Transverse colon (tissue), 4 donors: ENCODE data around the gene LRP4.

Experiments used
- EP300 ChIP-seq: sonication (generic); formaldehyde crosslinking; IDR thresholded peaks from one replicate; pipeline ENCODE4 v1.6.1; 2017; ENCODE audit warnings: antibody characterized with exemption, low read depth
- POLR2A ChIP-seq: fragments of 450-650 bp; IDR thresholded peaks from one replicate; pipeline ENCODE4 v1.6.1; 2016; ENCODE audit warnings: antibody characterized with exemption, mild to moderate bottlenecking, moderate library complexity
- POLR2AphosphoS5 ChIP-seq, 3 donors: sonication (generic); formaldehyde crosslinking; IDR thresholded peaks; one replicate each; pipeline ENCODE4 v1.6.1; 2016; ENCODE audit warnings: antibody characterized with exemption in 3 of 3
- TF ChIP-seq, protein P1 (sequence below), 5 experiments: fragments of 200-600 bp in 3 of 5; fragments of 450-650 bp in 2 of 5; sonication (generic) in 3 of 5; IDR thresholded peaks; 1 replicate in 2 of 5; 2 replicates in 3 of 5; pipeline ENCODE4 v1.5.1; 2016 to 2017; ENCODE audit warnings: antibody characterized with exemption in 5 of 5, inconsistent platforms in 3 of 5, mild to moderate bottlenecking in 2 of 5, moderate library complexity in 1 of 5

DNA sequence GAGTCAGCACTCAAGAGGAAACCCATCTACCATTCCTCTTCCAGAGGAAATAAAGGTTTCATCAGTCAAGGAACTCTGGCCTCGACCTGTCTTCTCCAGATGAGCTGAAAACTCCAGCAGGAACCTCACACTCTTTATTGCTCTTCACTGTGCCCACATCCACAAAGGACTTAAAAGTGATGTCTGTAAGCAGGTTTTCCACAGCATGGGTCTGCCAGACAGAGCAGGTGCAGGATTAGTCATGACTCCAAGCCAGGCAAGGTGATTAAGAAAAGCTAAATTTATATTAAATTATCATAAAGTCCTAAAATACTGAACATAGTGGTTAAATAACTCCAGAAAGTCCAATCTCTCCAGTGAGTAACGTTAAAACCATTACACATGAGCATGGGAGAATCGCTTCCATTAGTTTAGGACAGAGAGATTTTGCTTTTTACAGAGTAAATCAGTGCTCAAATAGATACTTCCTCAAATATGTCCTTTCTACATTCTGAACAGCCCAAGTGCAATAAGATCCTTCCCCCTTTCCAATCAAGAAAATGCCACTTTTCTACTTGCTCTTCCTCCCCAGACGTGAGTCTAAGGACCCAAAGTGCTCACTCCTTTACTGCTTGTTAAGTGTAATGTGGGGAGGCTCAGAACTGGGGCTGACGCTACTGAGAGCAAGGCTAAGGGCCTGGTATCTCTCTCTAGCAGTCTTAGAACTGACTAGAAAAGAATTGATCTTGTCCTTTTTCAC lies 61.6 kb downstream of the LRP4 start:
- TF ChIP-seq, protein P1, sequence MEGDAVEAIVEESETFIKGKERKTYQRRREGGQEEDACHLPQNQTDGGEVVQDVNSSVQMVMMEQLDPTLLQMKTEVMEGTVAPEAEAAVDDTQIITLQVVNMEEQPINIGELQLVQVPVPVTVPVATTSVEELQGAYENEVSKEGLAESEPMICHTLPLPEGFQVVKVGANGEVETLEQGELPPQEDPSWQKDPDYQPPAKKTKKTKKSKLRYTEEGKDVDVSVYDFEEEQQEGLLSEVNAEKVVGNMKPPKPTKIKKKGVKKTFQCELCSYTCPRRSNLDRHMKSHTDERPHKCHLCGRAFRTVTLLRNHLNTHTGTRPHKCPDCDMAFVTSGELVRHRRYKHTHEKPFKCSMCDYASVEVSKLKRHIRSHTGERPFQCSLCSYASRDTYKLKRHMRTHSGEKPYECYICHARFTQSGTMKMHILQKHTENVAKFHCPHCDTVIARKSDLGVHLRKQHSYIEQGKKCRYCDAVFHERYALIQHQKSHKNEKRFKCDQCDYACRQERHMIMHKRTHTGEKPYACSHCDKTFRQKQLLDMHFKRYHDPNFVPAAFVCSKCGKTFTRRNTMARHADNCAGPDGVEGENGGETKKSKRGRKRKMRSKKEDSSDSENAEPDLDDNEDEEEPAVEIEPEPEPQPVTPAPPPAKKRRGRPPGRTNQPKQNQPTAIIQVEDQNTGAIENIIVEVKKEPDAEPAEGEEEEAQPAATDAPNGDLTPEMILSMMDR (IDR thresholded peaks at IDR 0.05) = no peak
- TF ChIP-seq POLR2AphosphoS5 (IDR thresholded peaks at IDR 0.05) (no peak), POLR2A (no peak), EP300 (no peak)
